Measurements from ENCODE around the gene ZNF618.

ZNF618 gene

GRCh38 chr9:114021578-114021977 is 145.5 kb downstream of the ZNF618 start:
- no peak for DNase-seq (ENCODE audit: low read depth)

- no peak for DNase-seq (ENCODE audit: low read depth)
Measured at GRCh38 chr9:114023961-114024360, 147.9 kb downstream of the ZNF618 start.

GRCh38 chr9:114025196-114025753 is 149.2 kb downstream of the ZNF618 start:
- no peak for DNase-seq (ENCODE audit: low read depth)

- DNase-seq (ENCODE audit: low read depth), result no peak
Measured at GRCh38 chr9:114025760-114026159, 149.7 kb downstream of the ZNF618 start.

- DNase-seq (ENCODE audit: low read depth), result no peak
Measured at GRCh38 chr9:114026335-114026734, 150.2 kb downstream of the ZNF618 start.

- DNase-seq (ENCODE audit: low read depth), result no peak
Measured at GRCh38 chr9:114027159-114027862, 151.2 kb downstream of the ZNF618 start.

GRCh38 chr9:114027863-114028465 is 151.9 kb downstream of the ZNF618 start:
- no peak for DNase-seq (ENCODE audit: low read depth)

GRCh38 chr9:114028646-114029045 is 152.5 kb downstream of the ZNF618 start:
- DNase-seq (ENCODE audit: low read depth), result no peak

GRCh38 chr9:114029311-114030170 is 153.4 kb downstream of the ZNF618 start:
- no peak for DNase-seq (ENCODE audit: low read depth)

- DNase-seq (ENCODE audit: low read depth), result no peak
Measured at GRCh38 chr9:114030364-114030763, 154.3 kb downstream of the ZNF618 start.

GRCh38 chr9:114031037-114031630 is 155.0 kb downstream of the ZNF618 start:
- DNase-seq (ENCODE audit: low read depth), result no peak

GRCh38 chr9:114031948-114032840 is 156.1 kb downstream of the ZNF618 start:
- DNase-seq (ENCODE audit: low read depth), result no peak

- DNase-seq (ENCODE audit: low read depth), result peak; percentile 9
Measured at GRCh38 chr9:114033397-114034103, 157.4 kb downstream of the ZNF618 start.

- no peak for DNase-seq (ENCODE audit: low read depth)
Measured at GRCh38 chr9:114034196-114034595, 158.1 kb downstream of the ZNF618 start.

GRCh38 chr9:114034661-114035062 is 158.6 kb downstream of the ZNF618 start:
- DNase-seq (ENCODE audit: low read depth), result no peak

GRCh38 chr9:114035221-114035844 is 159.2 kb downstream of the ZNF618 start:
- DNase-seq (ENCODE audit: low read depth), result no peak

GRCh38 chr9:114035845-114036801 is 160.0 kb downstream of the ZNF618 start:
- no peak for DNase-seq (ENCODE audit: low read depth)

- DNase-seq (ENCODE audit: low read depth), result no peak
Measured at GRCh38 chr9:114037249-114037648, 161.1 kb downstream of the ZNF618 start.

All from iris pigment epithelial cell (primary cell).